H9 (cell line): ENCODE data around the gene RNASEL. TPM values are rescaled to one million over a fixed set of nuclear protein-coding genes. Genes with fewer than 3 reads are reported as not detected.
A peak's percentile ranks its signal among the peaks of the same experiment; 100 is the strongest.
"Not testable (repeated sequence)": the region's sequence is repeated elsewhere in the genome, so short reads cannot be mapped to it uniquely, and the experiment has no call there.

Experiments used
- DNase-seq: peaks from one replicate; pipeline ENCODE4 v3.0.0-alpha.2; 2017
- H2AFZ ChIP-seq: one replicate; pipeline ENCODE4 v1.6.1; 2013; ENCODE audit warnings: mild to moderate bottlenecking, low read length, control low read depth, moderate library complexity
- H2AK5ac ChIP-seq: 2 replicates; pipeline ENCODE4 v1.6.1; 2013; ENCODE audit warnings: low read length, control low read depth, mixed read lengths; ENCODE audit not compliant: insufficient read length
- H2BK120ac ChIP-seq: one replicate; pipeline ENCODE4 v1.6.1; 2013; ENCODE audit warnings: low read depth, mild to moderate bottlenecking, low read length, control low read depth, inconsistent platforms; ENCODE audit not compliant: poor library complexity, severe bottlenecking
- H2BK12ac ChIP-seq: 2 replicates; pipeline ENCODE4 v1.6.1; 2013; ENCODE audit warnings: low read length, control low read depth, mixed read lengths, low read depth; ENCODE audit not compliant: insufficient read length
- H2BK15ac ChIP-seq: 2 replicates; pipeline ENCODE4 v1.6.1; 2013; ENCODE audit warnings: low read depth, low read length, control low read depth
- H2BK20ac ChIP-seq: one replicate; pipeline ENCODE4 v1.6.1; 2013; ENCODE audit warnings: low read depth, mild to moderate bottlenecking, low read length, control low read depth, inconsistent platforms; ENCODE audit not compliant: poor library complexity, severe bottlenecking
- H2BK5ac ChIP-seq: 2 replicates; pipeline ENCODE4 v1.6.1; 2013; ENCODE audit warnings: low read length, control low read depth, mixed read lengths; ENCODE audit not compliant: insufficient read length
- H3K14ac ChIP-seq: 2 replicates; pipeline ENCODE4 v1.6.1; 2013; ENCODE audit warnings: low read length, control low read depth; ENCODE audit not compliant: insufficient read depth
- H3K18ac ChIP-seq: 2 replicates; pipeline ENCODE4 v1.6.1; 2013; ENCODE audit warnings: low read depth, mild to moderate bottlenecking, mixed read lengths, low read length, control low read depth; ENCODE audit not compliant: insufficient read length
- H3K23ac ChIP-seq: 2 replicates; pipeline ENCODE4 v1.6.1; 2013; ENCODE audit warnings: low read length, control low read depth, mixed read lengths, low read depth; ENCODE audit not compliant: insufficient read length
- H3K23me2 ChIP-seq: 2 replicates; pipeline ENCODE4 v1.6.1; 2013; ENCODE audit warnings: low read depth, mild to moderate bottlenecking, mixed read lengths, low read length, control low read depth; ENCODE audit not compliant: insufficient read length, poor library complexity, severe bottlenecking
- H3K27ac ChIP-seq: 2 replicates; pipeline ENCODE4 v1.5.1; 2013; ENCODE audit warnings: low read length, control low read depth, mixed read lengths, low read depth; ENCODE audit not compliant: insufficient read length
- H3K27me3 ChIP-seq: 2 replicates; pipeline ENCODE4 v1.6.1; 2013; ENCODE audit warnings: low read length, control low read depth, inconsistent platforms; ENCODE audit not compliant: insufficient read depth
- H3K4ac ChIP-seq: 2 replicates; pipeline ENCODE4 v1.6.1; 2013; ENCODE audit warnings: low read depth, mild to moderate bottlenecking, control low read depth, inconsistent platforms, low read length, moderate library complexity
- H3K4me1 ChIP-seq: 2 replicates; pipeline ENCODE4 v1.6.1; 2013; ENCODE audit warnings: low read length, control low read depth, inconsistent platforms; ENCODE audit not compliant: insufficient read depth
- H3K4me2 ChIP-seq: 2 replicates; pipeline ENCODE4 v1.6.1; 2013; ENCODE audit warnings: low read length, control low read depth, mixed read lengths; ENCODE audit not compliant: insufficient read length, insufficient read depth
- H3K56ac ChIP-seq: 2 replicates; pipeline ENCODE4 v1.6.1; 2013; ENCODE audit warnings: low read depth, mild to moderate bottlenecking, mixed read lengths, low read length, control low read depth; ENCODE audit not compliant: insufficient read length
- H3K79me1 ChIP-seq: 2 replicates; pipeline ENCODE4 v1.6.1; 2013; ENCODE audit warnings: low read depth, mild to moderate bottlenecking, moderate library complexity, low read length, control low read depth, inconsistent platforms; ENCODE audit not compliant: insufficient read depth, poor library complexity, severe bottlenecking
- H3K79me2 ChIP-seq: 2 replicates; pipeline ENCODE4 v1.6.1; 2013; ENCODE audit warnings: low read length, control low read depth, inconsistent platforms; ENCODE audit not compliant: insufficient read depth
- H3K9ac ChIP-seq: 2 replicates; pipeline ENCODE4 v1.6.1; 2013; ENCODE audit warnings: low read length, control low read depth, mixed read lengths; ENCODE audit not compliant: insufficient read length; ENCODE audit errors: extremely low read depth
- H3K9me3 ChIP-seq: one replicate; pipeline ENCODE4 v1.6.1; 2013; ENCODE audit warnings: low read depth, low read length, inconsistent platforms; ENCODE audit not compliant: control insufficient read depth
- H3T11ph ChIP-seq: one replicate; pipeline ENCODE4 v1.6.1; 2013; ENCODE audit warnings: mild to moderate bottlenecking, low read length, control low read depth, inconsistent platforms
- H4K20me1 ChIP-seq: one replicate; pipeline ENCODE4 v1.6.1; 2013; ENCODE audit not compliant: control insufficient read depth, insufficient read length, insufficient read depth
- H4K5ac ChIP-seq: 2 replicates; pipeline ENCODE4 v1.6.1; 2013; ENCODE audit warnings: low read depth, mild to moderate bottlenecking, mixed read lengths, low read length, control low read depth; ENCODE audit not compliant: insufficient read length
- H4K8ac ChIP-seq: replicated peaks from 2 replicates; pipeline ENCODE4 v1.6.1; 2013; ENCODE audit warnings: low read length, control low read depth, mixed read lengths, low read depth; ENCODE audit not compliant: insufficient read length
- H4K91ac ChIP-seq: 2 replicates; pipeline ENCODE4 v1.6.1; 2013; ENCODE audit warnings: low read depth, mild to moderate bottlenecking, moderate library complexity, mixed read lengths, low read length, control low read depth; ENCODE audit not compliant: insufficient read length
- H3K27ac Mint-ChIP-seq, 3 experiments: 2 replicates in 2 of 3; 3 replicates in 1 of 3; pipeline ENCODE4 v1.8.0; 2020 to 2021; ENCODE audit warnings: mixed read lengths in 3 of 3, mild to moderate bottlenecking in 1 of 3, moderate library complexity in 1 of 3
- H3K27me3 Mint-ChIP-seq: 2 replicates; pipeline ENCODE4 v1.8.0; 2021; ENCODE audit warnings: low read depth, mild to moderate bottlenecking, moderate library complexity, mixed read lengths
- H3K36me3 Mint-ChIP-seq, 3 experiments: 2 replicates in 2 of 3; 3 replicates in 1 of 3; pipeline ENCODE4 v1.8.0; 2020 to 2021; ENCODE audit warnings: low read depth in 3 of 3, mixed read lengths in 3 of 3; ENCODE audit not compliant: insufficient read depth in 1 of 3
- H3K4me1 Mint-ChIP-seq, 2 experiments: 2 replicates each; pipeline ENCODE4 v1.8.0; 2020; ENCODE audit warnings: mixed read lengths in 2 of 2
- H3K4me3 Mint-ChIP-seq, 2 experiments: 2 replicates in 1 of 2; 3 replicates in 1 of 2; pipeline ENCODE4 v1.8.0; 2020 to 2021; ENCODE audit warnings: mild to moderate bottlenecking in 2 of 2, mixed read lengths in 2 of 2, moderate library complexity in 1 of 2
- H3K9me3 Mint-ChIP-seq, 2 experiments: 2 replicates in 1 of 2; 3 replicates in 1 of 2; pipeline ENCODE4 v1.8.0; 2020; ENCODE audit warnings: mild to moderate bottlenecking in 2 of 2, mixed read lengths in 2 of 2, moderate library complexity in 1 of 2
- CTCF ChIP-seq: fragments of 200-600 bp; sonication (generic); conservative IDR thresholded peaks from 3 replicates; pipeline ENCODE4 v1.8.0; 2021; ENCODE audit warnings: antibody characterized with exemption, mild to moderate bottlenecking
- WGBS: extraction: QIAGEN DNeasy Blood & Tissue Kit; methylation state at CpG from one replicate; pipeline ENCODE4 v1.1.7; 2013; ENCODE audit warnings: missing lambda C conversion rate, low lambda C conversion rate, mixed read lengths; ENCODE audit not compliant: insufficient read length; ENCODE audit errors: extremely low coverage; 5-methylcytosine and 5-hydroxymethylcytosine counted together
- total RNA-seq: library from RNA; stranded (reverse); gene quantifications from 2 replicates; pipeline ENCODE4 v1.2.1, GENCODE V29; 2021

RNASEL gene
- total RNA-seq, 1 experiment from 2014 or later, result 0.63 TPM

- Histone ChIP-seq H3K14ac (no peak overlapping the region), H2BK20ac (no peak overlapping the region), H3K4me2 (no peak overlapping the region), H3K79me1 (no peaks in the 10 kb centered on the region), H3K4ac (no peak overlapping the region), H2BK5ac (no peak overlapping the region), H3K23ac (no peak overlapping the region), H3T11ph (no peak overlapping the region), H3K9ac (no peak overlapping the region), H2AFZ (no peak overlapping the region), H3K23me2 (no peaks in the 10 kb centered on the region), H2AK5ac (no peak overlapping the region), H3K4me1 (peaks cover 6% of the 10 kb centered on the region; the same call in 1 of the 2 replicates), H2BK12ac (no peak overlapping the region), H4K5ac (no peak overlapping the region), H3K56ac (no peak overlapping the region), H2BK120ac (no peak overlapping the region), H3K79me2 (no peaks in the 10 kb centered on the region), H3K27me3 (no peaks in the 10 kb centered on the region), H4K91ac (no peak overlapping the region), H4K8ac (no peak overlapping the region), H3K27ac (no peak overlapping the region), H4K20me1 (no peaks in the 10 kb centered on the region), H3K9me3 (no peaks in the 10 kb centered on the region), H3K18ac (no peak overlapping the region), H2BK15ac (no peak overlapping the region)
- H3K9me3 Mint-ChIP-seq, result no peaks in the 10 kb centered on the region
- H3K27ac Mint-ChIP-seq, result no peak overlapping the region
- H3K27me3 Mint-ChIP-seq, result no peaks in the 10 kb centered on the region; the same call in 1 of the 2 replicates
- H3K36me3 Mint-ChIP-seq, result no peaks in the 10 kb centered on the region
- TF ChIP-seq CTCF, result no peak
- peaks cover 34 to 44% of the 10 kb centered on the region in 2 experiments for H3K4me1 Mint-ChIP-seq
- H3K4me3 Mint-ChIP-seq, result no peak overlapping the region
- no peak for DNase-seq
Measured at GRCh38 chr1:182633031-182633430, 44.0 kb upstream of the RNASEL start.

- H4K8ac ChIP-seq, H3K27ac ChIP-seq, H3K9ac ChIP-seq, H3K4me1 ChIP-seq, H2BK120ac ChIP-seq, H3K27me3 Mint-ChIP-seq, H3K4ac ChIP-seq, H4K91ac ChIP-seq, H3K14ac ChIP-seq, H3K79me1 ChIP-seq, H3K79me2 ChIP-seq, H2BK15ac ChIP-seq, H4K20me1 ChIP-seq, H3K4me3 Mint-ChIP-seq, H3K9me3 ChIP-seq, H3K27me3 ChIP-seq, H2AK5ac ChIP-seq, H2BK12ac ChIP-seq, H4K5ac ChIP-seq, H3K56ac ChIP-seq, H3T11ph ChIP-seq, H2BK5ac ChIP-seq, H3K36me3 Mint-ChIP-seq, H3K9me3 Mint-ChIP-seq, DNase-seq, H2AFZ ChIP-seq, H3K23me2 ChIP-seq, H3K23ac ChIP-seq, H3K18ac ChIP-seq, H2BK20ac ChIP-seq, H3K4me2 ChIP-seq: not testable (repeated sequence)
- H3K4me1 Mint-ChIP-seq, result peaks cover 34 to 44% of the 10 kb centered on the region in 2 experiments
- peak overlapping the region in 1 of 3 experiments; percentile 94; a peak in 2 of 7 replicates for H3K27ac Mint-ChIP-seq
- no CpG with 5 or more reads among the region's 12 CpGs for WGBS
Measured at GRCh38 chr1:182632441-182632857, 43.4 kb upstream of the RNASEL start.
